ENCODE measurements around the gene ZNRF3. TPM values are rescaled to one million over a fixed set of nuclear protein-coding genes. Genes with fewer than 3 reads are reported as not detected.

Gene ZNRF3
- total RNA-seq, 6 experiments from 2014 or later = 5.8 to 9.2 (median 6.9) TPM

DNA sequence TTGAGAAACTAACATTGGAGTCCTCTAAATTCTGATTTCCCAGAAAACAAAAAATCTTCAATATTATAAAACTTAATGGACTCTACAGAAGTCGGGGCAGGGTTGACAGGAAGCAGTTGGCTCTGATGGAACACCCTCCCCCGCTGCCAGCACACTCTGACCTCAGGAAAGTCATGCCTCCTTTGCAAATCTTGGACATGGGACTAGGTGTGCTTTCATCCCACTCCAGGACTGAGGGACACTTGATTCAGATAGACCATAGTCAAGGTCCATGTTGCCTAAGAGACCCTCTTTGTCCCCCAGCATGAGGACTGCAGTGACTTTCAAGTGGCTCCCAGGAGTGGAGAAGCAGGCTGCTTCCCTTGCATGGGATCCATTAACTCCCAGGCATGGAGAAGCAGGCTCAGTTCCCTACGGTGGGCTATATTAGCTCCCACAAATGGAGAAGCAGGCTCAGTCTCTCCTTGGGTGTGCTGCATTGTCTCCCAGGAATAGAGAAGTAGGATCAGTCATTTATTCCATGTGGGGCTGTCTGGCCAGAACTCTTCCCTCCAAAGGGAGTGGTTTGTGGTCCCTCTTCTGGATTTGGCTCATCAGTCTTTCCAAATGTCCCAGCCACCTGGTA, 139.9 kb downstream of the ZNRF3 start:
- TF ChIP-seq, protein P1, sequence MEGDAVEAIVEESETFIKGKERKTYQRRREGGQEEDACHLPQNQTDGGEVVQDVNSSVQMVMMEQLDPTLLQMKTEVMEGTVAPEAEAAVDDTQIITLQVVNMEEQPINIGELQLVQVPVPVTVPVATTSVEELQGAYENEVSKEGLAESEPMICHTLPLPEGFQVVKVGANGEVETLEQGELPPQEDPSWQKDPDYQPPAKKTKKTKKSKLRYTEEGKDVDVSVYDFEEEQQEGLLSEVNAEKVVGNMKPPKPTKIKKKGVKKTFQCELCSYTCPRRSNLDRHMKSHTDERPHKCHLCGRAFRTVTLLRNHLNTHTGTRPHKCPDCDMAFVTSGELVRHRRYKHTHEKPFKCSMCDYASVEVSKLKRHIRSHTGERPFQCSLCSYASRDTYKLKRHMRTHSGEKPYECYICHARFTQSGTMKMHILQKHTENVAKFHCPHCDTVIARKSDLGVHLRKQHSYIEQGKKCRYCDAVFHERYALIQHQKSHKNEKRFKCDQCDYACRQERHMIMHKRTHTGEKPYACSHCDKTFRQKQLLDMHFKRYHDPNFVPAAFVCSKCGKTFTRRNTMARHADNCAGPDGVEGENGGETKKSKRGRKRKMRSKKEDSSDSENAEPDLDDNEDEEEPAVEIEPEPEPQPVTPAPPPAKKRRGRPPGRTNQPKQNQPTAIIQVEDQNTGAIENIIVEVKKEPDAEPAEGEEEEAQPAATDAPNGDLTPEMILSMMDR (IDR thresholded peaks at IDR 0.05) = no peak
- TF ChIP-seq POLR2A (IDR thresholded peaks at IDR 0.05) = no peak
- H3K4me1 ChIP-seq = peaks cover 2 to 55% (median 16%) of the 10 kb centered on the region in 4 donors
- 19% methylated on average over 2 of the region's 3 CpGs for WGBS (ENCODE audit: insufficient coverage, low coverage, low lambda C conversion rate, missing lambda C conversion rate)
- intact Hi-C loops (cut with DNase I) = no loop called here
- H3K36me3 ChIP-seq = no peaks in the 10 kb centered on the region
- H3K9me3 ChIP-seq = no peaks in the 10 kb centered on the region
- peak; percentile 60 to 84 (median 79) for DNase-seq
- H3K4me3 ChIP-seq = no peak overlapping the region
- ATAC-seq = peak; percentile 81 to 86 (median 82)
- peak overlapping the region; percentile 1 to 78 (median 76) for H3K27ac ChIP-seq
- no peaks in the 10 kb centered on the region for H3K27me3 ChIP-seq

- intact Hi-C loops (cut with DNase I) = no loop called here
- peaks cover 2 to 60% (median 16%) of the 10 kb centered on the region in 4 donors for H3K4me1 ChIP-seq
- H3K27me3 ChIP-seq = no peaks in the 10 kb centered on the region
- TF ChIP-seq POLR2A (IDR thresholded peaks at IDR 0.05) = no peak
- TF ChIP-seq, protein P1 (IDR thresholded peaks at IDR 0.05) = no peak
- no peak overlapping the region for H3K4me3 ChIP-seq
- no peaks in the 10 kb centered on the region for H3K9me3 ChIP-seq
- DNase-seq = no peak
- no peaks in the 10 kb centered on the region for H3K36me3 ChIP-seq
- 93% methylated on average over 3 of the region's 3 CpGs for WGBS (ENCODE audit: insufficient coverage, low coverage, low lambda C conversion rate, missing lambda C conversion rate)
- no peak overlapping the region for H3K27ac ChIP-seq
- ATAC-seq = no peak
Measured at GRCh38 chr22:29026579-29026978, 143.2 kb downstream of the ZNRF3 start.

DNA sequence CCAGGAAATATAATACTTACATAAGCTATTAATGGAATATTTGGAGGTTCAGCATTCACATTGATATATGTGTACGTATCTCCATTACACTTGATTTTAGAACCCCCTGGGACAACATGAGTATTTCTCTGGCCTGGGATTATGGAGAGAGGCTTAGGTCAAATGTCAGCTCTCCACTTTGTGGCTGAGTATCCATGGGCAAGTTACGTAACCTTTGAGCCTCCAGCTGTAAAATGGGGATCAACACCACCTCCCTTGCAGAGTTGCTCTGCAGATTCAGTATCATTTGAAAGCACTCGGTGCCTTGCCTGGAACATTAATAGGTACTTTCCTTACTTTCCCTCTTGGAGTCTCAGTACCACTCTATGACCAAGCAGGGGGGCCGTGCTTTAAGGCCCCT, 145.1 kb downstream of the ZNRF3 start:
- Histone ChIP-seq H3K4me3 (no peak overlapping the region), H3K9me3 (no peaks in the 10 kb centered on the region), H3K27ac (peak overlapping the region in 1 of 3 donors; percentile 38), H3K27me3 (no peaks in the 10 kb centered on the region), H3K36me3 (no peaks in the 10 kb centered on the region), H3K4me1 (peaks cover 3 to 64% (median 19%) of the 10 kb centered on the region in 4 donors)
- WGBS (ENCODE audit: insufficient coverage, low coverage, low lambda C conversion rate, missing lambda C conversion rate) = 77% methylated on average over 4 of the region's 4 CpGs
- intact Hi-C loops (cut with DNase I) = no loop called here
- ATAC-seq = no peak
- no peak for DNase-seq
- TF ChIP-seq, protein P1 (IDR thresholded peaks at IDR 0.05) = no peak

DNA sequence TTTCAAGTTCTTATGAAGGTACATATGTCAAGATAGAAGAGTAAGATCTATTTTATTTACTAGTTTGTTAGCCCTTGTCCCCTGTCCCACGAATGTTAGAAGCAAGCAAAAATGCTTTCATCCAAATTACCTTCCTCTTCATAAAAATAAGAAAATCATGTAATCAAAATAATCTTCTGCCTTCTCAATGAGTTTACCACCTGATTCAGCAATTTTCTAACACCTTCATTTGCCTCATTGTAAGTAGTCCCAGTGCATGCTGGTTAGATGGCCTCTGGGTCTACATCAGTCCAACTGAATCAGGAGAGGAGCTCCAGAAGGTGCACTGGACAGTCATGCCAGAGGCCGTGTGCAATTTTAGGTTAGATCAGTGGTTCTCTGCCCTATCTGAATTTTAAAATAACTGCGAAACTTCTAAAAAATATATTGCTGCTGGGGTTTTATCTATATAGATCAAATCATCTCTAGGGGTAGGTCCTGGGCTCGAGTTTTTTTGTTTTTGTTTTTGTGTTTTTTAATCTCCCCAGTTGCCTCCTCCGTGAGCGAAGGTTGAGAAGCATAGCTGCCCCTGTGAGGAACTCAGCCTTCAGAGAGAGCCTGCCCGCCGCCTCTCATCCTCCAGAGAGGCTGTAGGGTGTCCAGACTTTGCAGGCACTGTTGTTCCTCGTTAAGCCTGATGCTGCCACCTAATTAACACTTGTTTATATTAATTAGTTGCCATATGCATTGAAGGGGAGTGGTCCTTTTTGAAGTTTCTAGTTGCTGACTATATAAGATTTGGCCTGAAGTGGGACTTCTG, 146.0 kb downstream of the ZNRF3 start:
- intact Hi-C loops (cut with DNase I) = no loop called here
- H3K4me1 ChIP-seq = peaks cover 0 to 56% (median 16%) of the 10 kb centered on the region in 4 donors
- H3K9me3 ChIP-seq = no peaks in the 10 kb centered on the region
- H3K4me3 ChIP-seq = no peak overlapping the region
- no peaks in the 10 kb centered on the region for H3K27me3 ChIP-seq
- 92% methylated on average over 9 of the region's 9 CpGs for WGBS (ENCODE audit: insufficient coverage, low coverage, low lambda C conversion rate, missing lambda C conversion rate)
- H3K27ac ChIP-seq = peak overlapping the region; percentile 4 to 94 (median 85)
- no peak for TF ChIP-seq POLR2A (IDR thresholded peaks at IDR 0.05)
- TF ChIP-seq, protein P1 (IDR thresholded peaks at IDR 0.05) = no peak
- DNase-seq = no peak
- ATAC-seq = no peak
- H3K36me3 ChIP-seq = no peaks in the 10 kb centered on the region
